Small intestine (tissue), 7 donors: ENCODE measurements around the gene RGSL1. TPM values are rescaled to one million over a fixed set of nuclear protein-coding genes. Genes with fewer than 3 reads are reported as not detected.
A peak's percentile ranks its signal among the peaks of the same experiment; 100 is the strongest.
"Not testable (repeated sequence)": the region's sequence is repeated elsewhere in the genome, so short reads cannot be mapped to it uniquely, and the experiment has no call there.

Experiments used
- DNase-seq, 2 donors: peaks; one replicate each; pipeline versions ENCODE4 v3.0.0 to v3.0.0-alpha.2; 2013
- FAIRE-seq: peaks from 2 replicates; lab custom pipeline; 2012; peaks lifted over from hg19 to GRCh38; lab: Jason Lieb, UNC
- H3K27ac ChIP-seq, 3 donors: one replicate each; pipeline ENCODE4 v1.5.1; 2013; ENCODE audit warnings: low read length in 2 of 3, mild to moderate bottlenecking in 2 of 3, control low read depth in 1 of 3, inconsistent platforms in 1 of 3, low read depth in 1 of 3, moderate library complexity in 1 of 3
- H3K27me3 ChIP-seq, 3 donors: one replicate each; pipeline ENCODE4 v1.6.1; 2013; ENCODE audit warnings: low read length in 3 of 3, inconsistent platforms in 1 of 3; ENCODE audit not compliant: control insufficient read depth in 3 of 3, insufficient read depth in 3 of 3
- H3K36me3 ChIP-seq, 3 donors: one replicate each; pipeline ENCODE4 v1.6.1; 2013; ENCODE audit warnings: low read length in 3 of 3, inconsistent platforms in 1 of 3, low read depth in 1 of 3, mild to moderate bottlenecking in 1 of 3, moderate library complexity in 1 of 3; ENCODE audit not compliant: control insufficient read depth in 3 of 3, insufficient read depth in 2 of 3
- H3K4me1 ChIP-seq, 3 donors: one replicate each; pipeline ENCODE4 v1.6.1; 2013; ENCODE audit warnings: low read length in 2 of 3, inconsistent platforms in 1 of 3, low read depth in 1 of 3, mild to moderate bottlenecking in 1 of 3, moderate library complexity in 1 of 3; ENCODE audit not compliant: control insufficient read depth in 3 of 3, insufficient read depth in 2 of 3
- H3K4me3 ChIP-seq, 3 donors: one replicate each; pipeline ENCODE4 v1.5.1; 2013; ENCODE audit warnings: low read length in 3 of 3, control low read depth in 1 of 3, inconsistent platforms in 1 of 3, low read depth in 1 of 3, mild to moderate bottlenecking in 1 of 3, moderate library complexity in 1 of 3
- H3K9me3 ChIP-seq, 2 donors: one replicate each; pipeline ENCODE4 v1.6.1; 2013; ENCODE audit warnings: low read depth in 1 of 2, low read length in 1 of 2; ENCODE audit not compliant: control insufficient read depth in 2 of 2, insufficient read depth in 1 of 2
- WGBS, 3 donors: extraction: QIAGEN DNeasy Blood & Tissue Kit; methylation state at CpG; one replicate each; pipeline ENCODE4 v1.1.7; 2013; 5-methylcytosine and 5-hydroxymethylcytosine counted together
- polyA plus RNA-seq, 4 donors: library from polyadenylated mRNA; stranded (reverse) in 3 of 4; unstranded in 1 of 4; fragments of 200-250 nt in 3 of 4; fragments of 120-200 nt in 1 of 4; gene quantifications; one replicate each; pipeline versions ENCODE4 v1.2.1 to v1.2.3, GENCODE V29; 2013
- donor health status: healthy with polysubstance abuse.
- donor health status: control.
- donor health status: control.
- donor health status: Bipolar disorder and iron deficiency.
- donor health status: healthy.

RGSL1 gene
- polyA plus RNA-seq, 4 donors: not detected

DNA sequence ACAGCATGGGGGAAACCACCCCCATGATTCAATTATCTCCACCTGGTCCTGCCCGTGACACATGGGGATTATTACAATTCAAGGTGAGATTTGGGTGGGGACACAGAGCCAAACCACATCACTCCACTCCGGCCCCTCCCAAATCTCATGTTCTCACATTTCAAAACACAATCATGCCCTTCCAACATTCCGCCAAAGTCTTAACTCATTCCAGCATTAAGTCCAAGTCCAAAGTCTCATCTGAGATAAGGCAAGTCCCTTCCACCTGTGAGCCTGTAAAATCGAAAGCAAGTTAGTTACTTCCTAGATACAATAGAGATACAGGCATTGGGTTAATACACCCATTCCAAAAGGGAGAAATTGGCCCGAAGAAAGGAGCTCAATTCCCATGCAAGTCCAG is 78.3 kb downstream of the RGSL1 start:
- H3K27me3 ChIP-seq, FAIRE-seq, H3K4me3 ChIP-seq, H3K36me3 ChIP-seq, H3K4me1 ChIP-seq, H3K27ac ChIP-seq: not testable (repeated sequence)
- 13 to 65% (median 37%) methylated on average over 5 of the region's 5 CpGs for WGBS, 3 donors
- peaks cover 1 to 19% of the 10 kb centered on the region in 2 donors for H3K9me3 ChIP-seq
- DNase-seq: peak; percentile 24 to 94

DNA sequence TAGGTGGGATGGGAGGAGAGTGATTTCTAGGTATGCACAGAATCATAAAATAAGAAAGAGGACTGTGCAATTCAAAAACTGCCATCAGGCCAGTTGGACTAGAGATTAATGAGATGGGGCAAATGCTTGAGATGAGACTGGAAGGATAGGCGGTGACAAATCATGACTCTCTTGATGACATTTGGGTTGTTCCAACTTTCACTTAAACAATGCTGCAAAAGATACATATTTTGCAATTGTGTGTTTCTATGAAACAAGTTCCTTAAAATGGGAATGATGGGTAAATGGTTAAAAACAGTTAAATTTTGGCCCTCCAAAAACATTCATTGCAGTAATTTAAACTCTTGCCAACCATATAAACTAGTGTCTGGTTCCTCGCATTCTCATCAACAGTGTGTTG is 84.0 kb downstream of the RGSL1 start:
- Histone ChIP-seq H3K36me3 (no peaks in the 10 kb centered on the region), H3K9me3 (no peaks in the 10 kb centered on the region), H3K4me3 (no peak overlapping the region), H3K27me3 (peaks cover 0 to 3% (median 0%) of the 10 kb centered on the region in 3 donors), H3K4me1 (no peaks in the 10 kb centered on the region), H3K27ac (no peak overlapping the region)
- 90 to 98% (median 95%) methylated on average over 2 of the region's 2 CpGs for WGBS, 3 donors
- FAIRE-seq: no peak
- no peak for DNase-seq

DNA sequence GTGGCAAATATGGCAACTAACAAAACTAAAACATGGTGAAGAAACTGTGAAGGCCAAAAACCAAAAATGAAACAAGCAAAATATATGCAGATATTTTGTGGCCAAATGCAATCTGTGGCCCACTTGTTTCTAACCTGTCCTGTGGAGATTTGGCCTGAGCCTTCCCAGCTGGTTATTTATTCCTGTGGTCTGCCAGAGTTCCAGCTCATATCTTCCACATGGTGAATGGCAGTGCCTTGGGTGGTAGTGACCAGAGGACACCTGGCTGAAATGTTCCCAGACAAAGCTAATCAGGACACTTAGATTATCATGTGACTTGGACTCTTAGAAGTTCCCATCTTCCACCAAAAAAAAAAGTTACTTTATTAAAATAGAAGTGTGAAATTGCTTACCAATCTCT is 99.4 kb downstream of the RGSL1 start:
- no peak overlapping the region for H3K27ac ChIP-seq
- H3K27me3 ChIP-seq: no peaks in the 10 kb centered on the region
- no peaks in the 10 kb centered on the region for H3K4me1 ChIP-seq
- H3K36me3 ChIP-seq: no peaks in the 10 kb centered on the region
- H3K4me3 ChIP-seq: no peak overlapping the region
- FAIRE-seq (no peak), DNase-seq (no peak)
- peaks cover 0 to 5% of the 10 kb centered on the region in 2 donors for H3K9me3 ChIP-seq

DNA sequence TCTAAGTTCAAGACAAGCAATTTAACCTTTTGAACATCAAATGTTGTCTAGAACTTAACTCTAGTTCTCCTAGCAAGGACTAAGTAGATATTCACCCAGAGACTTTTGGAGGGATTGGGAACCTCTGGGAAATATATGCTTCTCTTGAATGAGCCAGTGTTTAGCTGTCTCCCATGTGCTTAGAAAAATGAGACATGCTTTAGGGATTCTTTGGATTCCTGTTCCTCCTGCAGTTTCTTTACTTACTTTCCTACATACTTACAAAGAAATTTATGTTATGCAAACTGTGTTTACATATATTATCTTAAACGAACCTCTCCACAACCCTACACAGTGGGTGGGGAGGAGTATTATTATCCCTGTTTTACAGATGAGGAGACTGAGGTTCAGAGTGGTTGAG is 99.9 kb downstream of the RGSL1 start:
- FAIRE-seq (no peak), DNase-seq (no peak)
- H3K4me3 ChIP-seq: no peak overlapping the region
- H3K4me1 ChIP-seq: no peaks in the 10 kb centered on the region
- no peak overlapping the region for H3K27ac ChIP-seq
- H3K9me3 ChIP-seq: peaks cover 0 to 5% of the 10 kb centered on the region in 2 donors
- no peaks in the 10 kb centered on the region for H3K36me3 ChIP-seq
- WGBS, 3 donors: 20 to 28% (median 23%) methylated on average over 1 of the region's 1 CpG
- H3K27me3 ChIP-seq: no peaks in the 10 kb centered on the region

DNA sequence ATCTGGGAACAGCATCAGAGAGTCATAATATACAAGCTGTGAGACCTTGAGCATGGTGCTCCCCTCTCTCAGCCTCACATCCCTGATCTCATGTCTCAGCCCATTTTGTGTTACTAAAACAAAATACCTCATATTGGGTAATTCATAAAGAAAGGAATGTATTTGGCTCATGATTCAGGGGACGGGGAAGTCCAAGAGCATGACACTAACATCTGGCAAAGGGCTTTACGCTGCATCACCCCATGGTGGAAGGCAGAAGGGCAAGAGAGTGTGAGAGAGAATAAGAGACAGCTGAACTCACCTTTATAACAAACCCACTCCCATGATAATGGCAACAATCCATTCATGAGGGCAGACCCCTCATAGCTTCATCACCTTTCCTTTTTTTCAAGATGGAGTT is 102.6 kb downstream of the RGSL1 start:
- Histone ChIP-seq H3K36me3 (no peaks in the 10 kb centered on the region), H3K4me3 (no peak overlapping the region), H3K27ac (no peak overlapping the region), H3K4me1 (no peaks in the 10 kb centered on the region), H3K27me3 (no peaks in the 10 kb centered on the region), H3K9me3 (peaks cover 0 to 5% of the 10 kb centered on the region in 2 donors)
- DNase-seq: no peak
- FAIRE-seq: no peak
- 83 to 97% (median 92%) methylated on average over 2 of the region's 2 CpGs for WGBS, 3 donors

DNA sequence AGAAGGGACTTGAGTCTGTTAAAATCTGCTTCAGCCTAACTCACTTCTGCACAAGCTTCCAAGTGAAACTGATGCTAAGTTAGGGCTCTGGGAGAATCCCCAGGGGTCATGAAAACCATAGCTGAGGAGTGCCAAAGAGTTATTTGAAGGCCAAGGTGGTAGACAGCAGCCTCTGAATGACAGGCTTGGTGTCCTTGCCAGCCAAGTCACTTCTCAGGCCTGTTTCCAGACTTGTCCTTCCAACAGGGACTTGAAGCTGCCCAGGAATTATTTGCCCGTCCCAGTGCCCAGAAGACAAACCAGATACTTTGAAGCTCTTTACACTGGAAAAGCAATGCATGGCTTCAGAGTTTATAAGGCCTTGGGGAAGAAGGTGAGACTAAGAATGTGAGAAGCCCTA is 105.5 kb downstream of the RGSL1 start:
- Histone ChIP-seq H3K4me3 (no peak overlapping the region), H3K27me3 (no peaks in the 10 kb centered on the region), H3K27ac (no peak overlapping the region), H3K4me1 (no peaks in the 10 kb centered on the region), H3K9me3 (peaks cover 0 to 5% of the 10 kb centered on the region in 2 donors), H3K36me3 (no peaks in the 10 kb centered on the region)
- no peak for FAIRE-seq
- DNase-seq: no peak
- 80 to 96% (median 90%) methylated on average over 1 of the region's 1 CpG for WGBS, 3 donors

DNA sequence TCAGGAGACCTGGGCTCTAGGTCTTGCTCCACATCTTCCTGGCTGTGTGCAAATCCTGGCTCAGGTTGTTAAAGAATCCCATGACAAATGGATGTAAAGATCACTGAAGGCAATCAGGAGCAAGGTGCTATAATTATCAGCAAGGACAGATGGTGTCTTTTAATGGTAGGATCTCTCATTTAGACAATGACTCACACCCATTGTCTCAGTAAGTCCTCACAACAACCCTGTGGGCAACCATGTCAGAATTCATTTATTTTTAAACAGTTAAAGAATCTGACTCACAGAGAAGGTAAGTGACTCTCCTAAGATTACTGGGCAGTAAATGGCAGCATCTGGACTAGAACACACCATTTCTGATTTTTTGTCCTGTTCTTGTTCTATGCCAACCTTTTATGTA is 106.3 kb downstream of the RGSL1 start:
- Histone ChIP-seq H3K27ac (no peak overlapping the region), H3K9me3 (peaks cover 0 to 5% of the 10 kb centered on the region in 2 donors), H3K36me3 (no peaks in the 10 kb centered on the region), H3K4me3 (no peak overlapping the region), H3K4me1 (no peaks in the 10 kb centered on the region), H3K27me3 (no peaks in the 10 kb centered on the region)
- DNase-seq (no peak), FAIRE-seq (no peak)

DNA sequence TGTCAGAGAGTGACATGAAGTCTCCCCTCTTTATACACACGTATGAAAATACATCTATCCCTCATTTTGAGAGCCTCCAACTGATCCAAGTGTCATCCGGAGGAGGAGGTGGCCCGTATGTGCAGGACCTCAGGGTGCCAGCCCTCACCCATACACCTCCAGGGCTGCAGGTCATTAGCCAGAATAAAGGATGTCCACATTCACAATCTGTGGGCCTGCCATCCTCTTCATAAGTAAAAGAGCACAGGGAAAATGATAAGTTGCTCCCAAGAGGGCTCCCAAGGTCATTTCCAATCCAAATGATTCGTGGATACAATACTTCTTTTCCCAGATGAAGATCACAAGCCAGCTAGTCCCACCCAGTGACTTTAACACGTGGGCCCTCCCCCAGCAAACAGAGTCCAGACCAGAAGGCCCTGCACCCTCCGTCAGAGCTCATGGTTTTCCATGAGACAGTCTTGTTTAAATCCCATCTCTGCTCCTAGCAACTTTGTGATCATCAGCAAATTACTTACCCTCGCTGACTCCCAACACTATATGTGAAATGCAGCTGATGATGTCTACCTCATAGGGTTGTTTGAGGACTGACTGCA is 110.5 kb downstream of the RGSL1 start:
- Histone ChIP-seq H3K4me1 (no peaks in the 10 kb centered on the region), H3K27ac (no peak overlapping the region), H3K9me3 (no peaks in the 10 kb centered on the region), H3K4me3 (no peak overlapping the region), H3K27me3 (no peaks in the 10 kb centered on the region), H3K36me3 (no peaks in the 10 kb centered on the region)
- no peak for DNase-seq
- no peak for FAIRE-seq
- WGBS, 3 donors: 73 to 77% (median 75%) methylated on average over 7 of the region's 7 CpGs

DNA sequence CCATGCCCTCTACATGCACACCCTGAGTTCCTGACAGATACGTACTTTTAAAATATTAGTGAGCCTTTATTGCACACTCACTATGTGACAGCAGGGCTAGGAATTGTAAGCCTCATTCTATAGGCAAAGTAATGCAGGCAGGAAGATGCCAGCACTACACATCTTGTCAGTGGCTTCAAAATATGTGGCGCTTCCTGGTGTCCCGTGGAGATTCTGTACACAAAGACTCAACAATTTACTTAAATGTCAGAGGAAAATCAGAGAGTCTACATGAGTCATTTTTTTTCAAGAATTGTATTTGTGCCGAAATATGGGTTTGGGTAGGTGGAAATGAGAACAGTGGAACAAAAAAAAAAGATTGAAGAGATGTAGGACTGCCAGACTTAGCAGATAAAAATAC is 111.5 kb downstream of the RGSL1 start:
- no peak for FAIRE-seq
- WGBS, 3 donors: 60 to 78% (median 75%) methylated on average over 4 of the region's 4 CpGs

More for the DNA sequence above, 111.5 kb downstream of the RGSL1 start:
- H3K4me3 ChIP-seq: no peak overlapping the region
- no peak for DNase-seq
- H3K36me3 ChIP-seq: no peaks in the 10 kb centered on the region
- no peak overlapping the region for H3K27ac ChIP-seq
- no peaks in the 10 kb centered on the region for H3K27me3 ChIP-seq
- H3K4me1 ChIP-seq: no peaks in the 10 kb centered on the region
- no peaks in the 10 kb centered on the region for H3K9me3 ChIP-seq
